MCF 10A (cell line): ENCODE results near the gene GOSR1. TPM values are rescaled to one million over a fixed set of nuclear protein-coding genes. Genes with fewer than 3 reads are reported as not detected.
"Not testable (repeated sequence)": the region's sequence is repeated elsewhere in the genome, so short reads cannot be mapped to it uniquely, and the experiment has no call there.

Source experiments
- BruUV-seq: library from RNA; stranded (reverse); fragments of 400-500 nt; replicated peaks from 2 replicates; lab custom pipeline; 2021; lab: Mats Ljungman, UMichigan
- CTCF ChIA-PET: fragments of 300-600 bp; sonication (Branson Sonifier 250); formaldehyde crosslinking; extraction: SDS; loops from one replicate; lab custom pipeline; 2021; ENCODE audit warnings: antibody characterized with exemption, inconsistent platforms; lab: Yijun Ruan, JAX
- POLR2A ChIA-PET: fragments of 300-600, 350-650 bp; sonication (Branson Sonifier 250); formaldehyde crosslinking; extraction: SDS; loops from one replicate; lab custom pipeline; 2020; ENCODE audit warnings: antibody characterized with exemption, inconsistent platforms; lab: Yijun Ruan, JAX
- DNase-seq: peaks from one replicate; pipeline ENCODE4 v3.0.0-alpha.2; 2018; ENCODE audit not compliant: unreplicated experiment
- H3K27ac Mint-ChIP-seq: one replicate; pipeline ENCODE4 v1.8.0; 2022; ENCODE audit warnings: mild to moderate bottlenecking, low read depth, mixed read lengths; ENCODE audit not compliant: unreplicated experiment
- H3K27me3 Mint-ChIP-seq: one replicate; pipeline ENCODE4 v1.8.0; 2022; ENCODE audit warnings: mixed read lengths; ENCODE audit not compliant: insufficient read depth, unreplicated experiment
- H3K36me3 Mint-ChIP-seq: one replicate; pipeline ENCODE4 v1.8.0; 2022; ENCODE audit warnings: mild to moderate bottlenecking, moderate library complexity, mixed read lengths; ENCODE audit not compliant: insufficient read depth, unreplicated experiment
- H3K4me1 Mint-ChIP-seq: one replicate; pipeline ENCODE4 v1.8.0; 2022; ENCODE audit warnings: mixed read lengths; ENCODE audit not compliant: insufficient read depth, unreplicated experiment
- H3K4me3 Mint-ChIP-seq: one replicate; pipeline ENCODE4 v1.8.0; 2022; ENCODE audit warnings: mild to moderate bottlenecking, moderate library complexity, mixed read lengths; ENCODE audit not compliant: unreplicated experiment
- H3K9me3 Mint-ChIP-seq: one replicate; pipeline ENCODE4 v1.8.0; 2022; ENCODE audit warnings: mixed read lengths; ENCODE audit not compliant: unreplicated experiment
- CTCF ChIP-seq: fragments of 200-600 bp; IDR thresholded peaks from one replicate; pipeline ENCODE4 v1.8.0; 2022; ENCODE audit warnings: antibody characterized with exemption, mild to moderate bottlenecking; ENCODE audit not compliant: unreplicated experiment
- intact Hi-C: fragments of 100-400 bp; cut with micrococcal nuclease; formaldehyde crosslinking; loops from 2 replicates; pipeline ENCODE4 v1.14.1; 2022
- total RNA-seq: library from RNA; stranded (reverse); gene quantifications from 2 replicates; pipeline ENCODE4 v1.2.3, GENCODE V29; 2022

Gene GOSR1
- total RNA-seq, 1 experiment from 2014 or later, result 57.6 TPM

GRCh38 chr17:30565073-30565935, 88.1 kb downstream of the GOSR1 start:
- CTCF ChIA-PET, result interaction anchor here (0.6 kb wide), 1 partner anchor 11 kb away, joined by 3 read pairs; no protein-coding TSS in a partner anchor
- no TSS peak for BruUV-seq
- no peaks in the 10 kb centered on the region for H3K4me1 Mint-ChIP-seq
- H3K4me3 Mint-ChIP-seq, result no peak overlapping the region
- intact Hi-C loops, result no loop called here
- no peak for DNase-seq
- no peak overlapping the region for H3K27ac Mint-ChIP-seq
- no peaks in the 10 kb centered on the region for H3K9me3 Mint-ChIP-seq
- no peaks in the 10 kb centered on the region for H3K36me3 Mint-ChIP-seq
- no peak for TF ChIP-seq CTCF
- POLR2A ChIA-PET, result no interaction called here
- H3K27me3 Mint-ChIP-seq, result peaks cover 78% of the 10 kb centered on the region

GRCh38 chr17:30566104-30566503, 88.9 kb downstream of the GOSR1 start:
- intact Hi-C loops, result not testable (repeated sequence)

GRCh38 chr17:30566516-30567225, 89.5 kb downstream of the GOSR1 start:
- H3K4me1 Mint-ChIP-seq, intact Hi-C loops, H3K27ac Mint-ChIP-seq, H3K36me3 Mint-ChIP-seq, H3K9me3 Mint-ChIP-seq, POLR2A ChIA-PET, H3K4me3 Mint-ChIP-seq, BruUV-seq, DNase-seq, CTCF ChIA-PET: not testable (repeated sequence)
- peaks cover 73% of the 10 kb centered on the region for H3K27me3 Mint-ChIP-seq

More at GRCh38 chr17:30566104-30566503, 88.9 kb downstream of the GOSR1 start:
- H3K36me3 Mint-ChIP-seq, CTCF ChIA-PET, DNase-seq, H3K4me3 Mint-ChIP-seq, POLR2A ChIA-PET, H3K9me3 Mint-ChIP-seq, BruUV-seq, H3K27ac Mint-ChIP-seq, H3K4me1 Mint-ChIP-seq: not testable (repeated sequence)
- H3K27me3 Mint-ChIP-seq, result peaks cover 78% of the 10 kb centered on the region

- no peak for TF ChIP-seq CTCF
- CTCF ChIA-PET, result interaction anchor here (0.7 kb wide), 1 partner anchor 15 kb away, joined by 5 read pairs; no protein-coding TSS in a partner anchor
- intact Hi-C loops, result no loop called here
- H3K36me3 Mint-ChIP-seq, result no peaks in the 10 kb centered on the region
- no peaks in the 10 kb centered on the region for H3K9me3 Mint-ChIP-seq
- no peak overlapping the region for H3K27ac Mint-ChIP-seq
- POLR2A ChIA-PET, result no interaction called here
- no peak for DNase-seq
- no TSS peak for BruUV-seq
- no peaks in the 10 kb centered on the region for H3K4me1 Mint-ChIP-seq
- H3K27me3 Mint-ChIP-seq, result peaks cover 65% of the 10 kb centered on the region
- no peak overlapping the region for H3K4me3 Mint-ChIP-seq
Measured at GRCh38 chr17:30567231-30568116, 90.3 kb downstream of the GOSR1 start.
